Measurements from ENCODE around the gene GNPNAT1. TPM values are rescaled to one million over a fixed set of nuclear protein-coding genes. Genes with fewer than 3 reads are reported as not detected.

The GNPNAT1 gene
- total RNA-seq (2014; rRNA removed; shearing (Covaris generic)): 13.3 and 15.5 TPM in 2 replicates
- total RNA-seq (2022): 29.1 and 29.3 TPM in 2 replicates
- Bru-seq, nascent RNA: percentile 81 among the genes with signal in this experiment
- BruChase-seq, experiment 1, labeled RNA remaining after a 6-hour chase: percentile 91 among the genes with signal in this experiment
- BruChase-seq, experiment 2, labeled RNA remaining after a 2-hour chase: percentile 93 among the genes with signal in this experiment
- long read RNA-seq, transcript GNPNAT1-201 (6 exons, 3,860 nt): major isoform, 26 of 34 reads
- long read RNA-seq, partial matches to known transcripts: 1 of 34 reads
- long read RNA-seq, other reads (novel, unspliced or antisense): 7 of 34 reads

GRCh38 chr14:52791223-52792096 is at the start of gene GNPNAT1:
GNPNAT1 (minus strand) TSS chr14:52791607; CDS start chr14:52784650, 6,957 bp downstream.
- peaks cover 10% of the 10 kb centered on the region for H3K36me3 ChIP-seq (ENCODE audit: insufficient read depth, low read length)
- ChIA-PET CTCF (ENCODE audit: unreplicated experiment) (interaction anchor here (1.2 kb wide), 1 partner anchor 80 kb away, joined by 3 read pairs; no protein-coding TSS in a partner anchor), POLR2A (interaction anchor here (0.6 to 0.9 kb wide), 4 partner anchors 56 to 1997 kb away, joined by 3 to 5 read pairs (median 4); no protein-coding TSS in a partner anchor)
- peak within 1 kb of the TSS; percentile 85 for H3K4me2 ChIP-seq (ENCODE audit: low read length)
- H2AFZ ChIP-seq (ENCODE audit: low read length): peak within 1 kb of the TSS; percentile 88
- BruUV-seq (replicated peaks): no TSS peak
- no peak for TF ChIP-seq EZH2phosphoT487 (IDR thresholded peaks at IDR 0.05; ENCODE audit: borderline replicate concordance, low read depth, low read length)
- no peak for TF ChIP-seq CTCF (conservative IDR thresholded peaks at IDR 0.05; ENCODE audit: low read length)
- intact Hi-C loops (cut with micrococcal nuclease; ENCODE audit: unreplicated experiment): loop anchor here (2.0 kb wide), 2 partner anchors 97 to 239 kb away; partner anchors contain the start of genes ERO1A, GPR137C and TXNDC16
- peaks cover 7% of the 10 kb centered on the region; the same call in 1 of the 2 replicates for H4K20me1 ChIP-seq (ENCODE audit: insufficient read depth, low read length)
- peaks cover 16% of the 10 kb centered on the region for H3K4me1 ChIP-seq (ENCODE audit: insufficient read depth, low read length, poor library complexity, severe bottlenecking)
- H3K27ac ChIP-seq (ENCODE audit: low read depth, low read length, poor library complexity, severe bottlenecking): peak within 1 kb of the TSS; percentile 56
- no peaks in the 10 kb centered on the region for H3K9me3 ChIP-seq (ENCODE audit: low read length)
- H3K9me2 ChIP-seq (ENCODE audit: insufficient read depth, low read length): no peaks in the 10 kb centered on the region
- peak; percentile 91 for DNase-seq (ENCODE audit: low spot score)
- H3K4me3 ChIP-seq (ENCODE audit: low read depth, low read length, poor library complexity, severe bottlenecking): peak within 1 kb of the TSS; percentile 86
- H3K79me2 ChIP-seq (ENCODE audit: insufficient read depth, low read depth, low read length): peaks cover 46% of the 10 kb centered on the region

DNA sequence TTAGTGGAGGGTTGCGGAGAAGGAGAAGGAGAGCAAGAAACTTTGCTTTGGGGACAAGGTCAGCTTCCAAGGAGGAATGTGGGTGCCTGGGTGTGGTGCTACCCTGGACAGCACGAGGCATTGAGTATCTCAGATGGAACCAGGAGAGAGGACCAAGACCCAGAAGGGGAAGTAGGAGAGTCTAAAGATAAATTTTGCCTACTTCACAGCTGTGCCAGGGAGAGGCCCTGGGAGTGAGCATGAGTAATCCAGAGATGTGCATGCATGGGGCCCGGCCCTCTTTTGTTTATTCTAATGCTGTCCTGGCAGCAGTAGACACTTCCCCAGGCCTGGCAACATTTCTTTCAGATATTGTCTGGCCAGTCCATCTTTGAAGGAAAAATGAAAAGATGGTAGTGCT is 49.5 kb upstream of the GNPNAT1 start:
- intact Hi-C loops (cut with micrococcal nuclease; ENCODE audit: unreplicated experiment): no loop called here
- POLR2A ChIA-PET: no interaction called here
- H3K4me2 ChIP-seq (ENCODE audit: low read length): no peak overlapping the region

More for the DNA sequence above, 49.5 kb upstream of the GNPNAT1 start:
- no TSS peak for BruUV-seq (replicated peaks)
- no peak for TF ChIP-seq CTCF (conservative IDR thresholded peaks at IDR 0.05; ENCODE audit: low read length)
- TF ChIP-seq EZH2phosphoT487 (IDR thresholded peaks at IDR 0.05; ENCODE audit: borderline replicate concordance, low read depth, low read length): no peak
- CTCF ChIA-PET (ENCODE audit: unreplicated experiment): no interaction called here
- Histone ChIP-seq H3K79me2 (ENCODE audit: insufficient read depth, low read depth, low read length) (no peaks in the 10 kb centered on the region), H2AFZ (ENCODE audit: low read length) (no peak overlapping the region), H3K4me1 (ENCODE audit: insufficient read depth, low read length, poor library complexity, severe bottlenecking) (no peaks in the 10 kb centered on the region), H4K20me1 (ENCODE audit: insufficient read depth, low read length) (no peaks in the 10 kb centered on the region), H3K27ac (ENCODE audit: low read depth, low read length, poor library complexity, severe bottlenecking) (no peak overlapping the region), H3K9me2 (ENCODE audit: insufficient read depth, low read length) (no peaks in the 10 kb centered on the region), H3K4me3 (ENCODE audit: low read depth, low read length, poor library complexity, severe bottlenecking) (no peak overlapping the region), H3K9me3 (ENCODE audit: low read length) (no peaks in the 10 kb centered on the region), H3K36me3 (ENCODE audit: insufficient read depth, low read length) (no peaks in the 10 kb centered on the region)
- no peak for DNase-seq (ENCODE audit: low spot score)
